Stomach (tissue), 4 donors: ENCODE measurements around the gene PYCR2.

Experiments used
- CTCF ChIP-seq, 7 experiments: fragments of 450-650 bp in 4 of 7; fragments of 200-600 bp in 3 of 7; sonication (generic) in 3 of 7; IDR thresholded peaks; one replicate each; pipeline ENCODE4 v1.5.1; 2016 to 2019; ENCODE audit warnings: antibody characterized with exemption in 7 of 7, control low read depth in 2 of 7, mild to moderate bottlenecking in 1 of 7
- POLR2A ChIP-seq, 4 donors: fragments of 450-650 bp; IDR thresholded peaks; one replicate each; pipeline ENCODE4 v1.6.1; 2016; ENCODE audit warnings: antibody characterized with exemption in 4 of 4, control low read depth in 2 of 4, mild to moderate bottlenecking in 1 of 4, moderate library complexity in 1 of 4

DNA sequence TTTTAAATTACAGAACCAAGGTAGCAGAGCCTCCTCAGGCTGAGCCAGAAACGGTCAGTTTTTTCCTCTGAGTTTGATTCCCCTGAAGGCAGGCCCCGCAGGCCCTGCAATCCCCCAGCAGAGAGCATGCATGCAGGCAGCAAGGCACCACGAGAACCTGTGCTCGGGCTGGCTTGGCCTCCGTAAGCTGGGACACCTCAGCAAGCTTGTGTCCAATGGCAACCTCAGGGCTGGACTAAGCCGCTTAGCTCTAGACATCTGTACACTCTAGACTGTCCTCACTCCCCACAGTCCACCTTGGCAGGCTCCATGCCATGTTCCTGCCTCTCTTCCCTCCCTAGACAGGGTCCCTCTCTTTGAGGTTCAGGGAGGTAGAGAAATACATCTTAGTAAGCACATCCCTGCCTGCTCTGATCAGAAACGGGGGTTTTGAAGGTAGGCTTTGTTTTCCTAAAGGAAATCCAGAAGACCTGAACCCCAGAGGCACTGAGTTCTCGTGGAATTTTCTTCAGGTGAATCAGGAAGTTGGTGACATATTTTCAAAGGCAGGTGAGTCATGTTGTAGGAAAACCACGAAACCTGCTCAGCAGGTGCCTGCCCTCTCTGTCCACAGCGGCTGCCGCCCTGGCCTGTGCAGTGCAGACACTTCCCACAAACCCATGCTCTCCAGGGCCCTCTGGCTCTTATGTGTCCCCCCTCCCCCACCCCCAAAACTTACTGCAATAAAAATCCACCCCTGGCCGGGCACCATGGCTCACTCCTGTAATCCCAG lies 48.8 kb downstream of the PYCR2 start:
- TF ChIP-seq CTCF (IDR thresholded peaks at IDR 0.05) = no peak
- TF ChIP-seq POLR2A (IDR thresholded peaks at IDR 0.05) = no peak
